22Rv1 (cell line): ENCODE results near the gene MT1F.

Experiments used
- CTCF ChIP-seq: fragments of 450-650 bp; IDR thresholded peaks from 2 replicates; pipeline ENCODE4 v1.5.1; 2017; ENCODE audit warnings: mild to moderate bottlenecking
- ZFX ChIP-seq: fragments of 450-650 bp; IDR thresholded peaks from 2 replicates; pipeline ENCODE4 v1.6.1; 2017; ENCODE audit warnings: antibody characterized with exemption, borderline replicate concordance

- TF ChIP-seq CTCF (no peak), ZFX (no peak)
Observed at GRCh38 chr16:56635441-56635967, 22.3 kb upstream of the MT1F start.
